IPS DF 19.7 (cell line): ENCODE data around the gene PRPH2.
"Not testable (repeated sequence)": the region's sequence is repeated elsewhere in the genome, so short reads cannot be mapped to it uniquely, and the experiment has no call there.

Source experiments
- DNase-seq: peaks from one replicate; pipeline ENCODE4 v3.0.0-alpha.2; 2013; ENCODE audit warnings: low read depth, low spot score

The PRPH2 gene

GRCh38 chr6:42698217-42698616, 24.2 kb downstream of the PRPH2 start:
- no peak for DNase-seq

- DNase-seq, result no peak
Measured at GRCh38 chr6:42697268-42697655, 25.1 kb downstream of the PRPH2 start.

GRCh38 chr6:42696526-42697267, 25.7 kb downstream of the PRPH2 start:
- DNase-seq, result no peak

GRCh38 chr6:42694586-42694985, 27.8 kb downstream of the PRPH2 start:
- DNase-seq, result no peak

- no peak for DNase-seq
Measured at GRCh38 chr6:42693725-42694323, 28.6 kb downstream of the PRPH2 start.

GRCh38 chr6:42692137-42692911, 30.1 kb downstream of the PRPH2 start:
- DNase-seq, result no peak

GRCh38 chr6:42690872-42691271, 31.5 kb downstream of the PRPH2 start:
- DNase-seq, result no peak

- DNase-seq, result no peak
Measured at GRCh38 chr6:42690151-42690702, 32.2 kb downstream of the PRPH2 start.

- DNase-seq, result no peak
Measured at GRCh38 chr6:42689371-42689770, 33.0 kb downstream of the PRPH2 start.

GRCh38 chr6:42688281-42688680, 34.1 kb downstream of the PRPH2 start:
- no peak for DNase-seq

- DNase-seq, result no peak
Measured at GRCh38 chr6:42679358-42679757, 43.0 kb downstream of the PRPH2 start.

GRCh38 chr6:42674780-42675179, 47.6 kb downstream of the PRPH2 start:
- DNase-seq, result no peak

- not testable (repeated sequence) for DNase-seq
Measured at GRCh38 chr6:42674368-42674767, 48.0 kb downstream of the PRPH2 start.

GRCh38 chr6:42664718-42665117, 57.7 kb downstream of the PRPH2 start:
- no peak for DNase-seq

- DNase-seq, result peak; percentile 1
Measured at GRCh38 chr6:42661540-42662153, 60.8 kb downstream of the PRPH2 start.

GRCh38 chr6:42659806-42660205, 62.6 kb downstream of the PRPH2 start:
- DNase-seq, result no peak

GRCh38 chr6:42653851-42654250, 68.5 kb downstream of the PRPH2 start:
- no peak for DNase-seq

- DNase-seq, result no peak
Measured at GRCh38 chr6:42652024-42652746, 70.2 kb downstream of the PRPH2 start.
